Measurements from ENCODE around the gene FAM110C.

- no peak for TF ChIP-seq CTCF (optimal IDR thresholded peaks at IDR 0.05 in 1 of 3, IDR thresholded peaks at IDR 0.05 in 1 of 3, conservative IDR thresholded peaks at IDR 0.05 in 1 of 3; ENCODE audit: extremely low read depth in 1 of 3, insufficient read depth in 2 of 3, low read length in 3 of 3)
- no peak for TF ChIP-seq EZH2 (IDR thresholded peaks at IDR 0.05; ENCODE audit: low read length)
Observed at GRCh38 chr2:35852-36251, 10.5 kb downstream of the FAM110C start.

All from keratinocyte (primary cell).